ENCODE results near the gene RTN1. TPM values are rescaled to one million over a fixed set of nuclear protein-coding genes. Genes with fewer than 3 reads are reported as not detected.

RTN1 gene
- total RNA-seq, 1 donor from 2014 or later, result 3.7 TPM

DNA sequence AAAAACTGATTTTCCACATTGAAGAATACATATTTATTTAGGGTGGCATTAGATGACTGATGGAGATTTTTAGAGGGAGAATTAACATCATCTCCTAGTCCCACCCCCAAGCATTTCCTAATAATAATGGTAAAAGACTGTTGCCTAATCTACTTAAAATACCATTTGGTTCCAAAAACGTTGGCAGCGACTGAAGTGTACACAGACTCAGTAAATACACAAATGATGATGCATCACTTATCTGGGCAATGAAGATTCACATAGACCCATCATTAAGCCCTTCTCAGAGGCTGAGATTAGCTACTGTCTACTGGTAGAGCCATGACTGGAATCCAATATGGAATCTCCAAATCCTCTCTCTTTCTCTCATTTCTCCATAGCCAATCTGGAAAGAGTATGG is 18.2 kb downstream of the RTN1 start:
- no peak for DNase-seq (ENCODE audit: extremely low read depth, low read depth, low spot score)

DNA sequence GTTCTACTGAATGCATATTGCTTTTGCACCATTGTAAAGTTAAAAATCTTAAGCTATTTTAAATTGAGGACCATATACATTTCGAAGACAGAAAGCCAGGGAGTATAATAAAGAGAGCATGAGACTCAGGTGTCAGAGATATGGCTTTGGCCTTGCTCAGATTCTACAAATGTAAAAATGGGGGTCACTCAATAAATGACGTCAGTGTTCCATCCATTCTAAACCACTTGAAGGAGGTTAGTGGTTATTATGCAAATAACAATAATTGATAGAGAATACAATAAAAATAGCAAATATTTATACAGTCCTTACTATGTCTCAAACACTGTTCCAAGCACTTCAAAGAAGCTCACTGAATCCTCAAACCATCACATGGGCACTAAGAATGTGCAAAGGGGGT is 20.1 kb downstream of the RTN1 start:
- DNase-seq (ENCODE audit: extremely low read depth, low read depth, low spot score), result no peak

DNA sequence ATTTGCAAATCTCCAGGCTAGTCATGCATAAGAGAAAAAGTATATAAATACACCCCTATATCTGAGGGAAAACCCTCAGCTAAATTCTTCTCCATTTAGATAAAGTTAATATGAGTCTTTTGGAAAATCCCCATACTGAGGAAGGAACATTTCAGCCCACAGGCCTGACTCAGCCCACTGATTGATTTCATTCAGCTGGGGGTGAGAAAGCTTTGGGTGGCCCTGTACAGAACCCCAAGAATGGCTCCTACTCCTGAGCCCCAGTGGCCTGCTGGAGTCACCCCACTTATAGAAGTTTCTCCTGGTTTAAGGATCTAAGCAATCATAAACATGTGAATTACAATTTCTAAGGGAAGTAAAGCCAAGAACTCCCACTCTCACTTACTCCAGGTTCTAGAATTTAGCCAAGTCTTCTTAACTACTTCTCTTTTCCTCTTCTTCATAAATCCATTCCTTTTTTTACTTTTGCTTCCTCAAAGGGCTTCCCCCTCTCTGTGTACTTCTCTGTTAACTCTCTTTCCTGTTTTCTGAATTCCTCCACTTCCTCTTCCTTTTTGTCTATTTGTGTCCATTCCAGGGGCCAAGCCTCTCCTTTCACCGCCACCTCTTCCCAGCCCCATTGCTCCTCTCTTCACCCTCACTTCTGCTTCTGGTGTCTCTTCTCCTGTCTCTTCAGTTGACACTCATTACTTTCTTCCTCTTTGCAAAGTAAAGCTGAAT is 21.0 kb downstream of the RTN1 start:
- DNase-seq (ENCODE audit: extremely low read depth, low read depth, low spot score), result no peak

DNA sequence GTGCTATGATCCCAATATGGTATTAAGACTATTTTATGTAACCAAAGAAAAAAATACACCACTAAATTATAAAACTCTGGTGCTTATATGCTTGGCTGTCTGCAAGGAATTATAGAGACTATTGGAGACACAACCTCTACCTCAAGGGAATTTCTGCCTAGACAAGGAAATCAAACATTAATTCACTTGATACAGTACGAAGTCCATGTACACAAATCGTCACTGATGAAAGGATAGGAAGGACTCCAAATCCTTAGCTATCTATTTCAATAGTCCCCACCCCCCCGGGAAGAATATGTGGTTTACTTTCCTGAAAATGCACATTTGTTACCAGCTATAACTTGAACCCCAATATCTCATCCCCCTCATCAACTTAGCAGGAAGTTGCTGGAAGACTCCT is 21.9 kb downstream of the RTN1 start:
- no peak for DNase-seq (ENCODE audit: extremely low read depth, low read depth, low spot score)

DNA sequence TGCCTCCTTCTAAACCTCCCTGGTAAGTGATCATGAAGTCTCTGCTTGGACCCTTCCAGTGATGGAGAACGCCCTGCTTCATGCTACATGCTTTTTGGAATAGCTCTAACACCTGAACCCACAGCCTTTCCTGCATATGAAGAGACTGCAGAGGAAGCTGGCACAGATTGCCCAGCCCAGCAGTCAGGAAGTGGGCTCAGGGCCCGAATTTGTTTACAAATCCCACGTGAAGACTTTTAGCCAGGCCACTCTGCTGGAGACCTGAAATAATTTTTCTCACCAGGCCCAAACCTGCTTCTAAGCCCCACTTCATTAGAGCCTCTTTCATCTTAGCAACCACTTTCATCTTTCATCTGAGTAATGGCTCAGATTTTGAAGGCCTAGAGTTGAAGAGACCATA is 22.9 kb downstream of the RTN1 start:
- no peak for DNase-seq (ENCODE audit: extremely low read depth, low read depth, low spot score)

- DNase-seq (ENCODE audit: extremely low read depth, low read depth, low spot score), result no peak
These were observed 24.0 kb downstream of the RTN1 start for GRCh38 chr14:59846595-59846994.

- DNase-seq (ENCODE audit: extremely low read depth, low read depth, low spot score), result no peak
These were observed 25.3 kb downstream of the RTN1 start for GRCh38 chr14:59845245-59845644.

DNA sequence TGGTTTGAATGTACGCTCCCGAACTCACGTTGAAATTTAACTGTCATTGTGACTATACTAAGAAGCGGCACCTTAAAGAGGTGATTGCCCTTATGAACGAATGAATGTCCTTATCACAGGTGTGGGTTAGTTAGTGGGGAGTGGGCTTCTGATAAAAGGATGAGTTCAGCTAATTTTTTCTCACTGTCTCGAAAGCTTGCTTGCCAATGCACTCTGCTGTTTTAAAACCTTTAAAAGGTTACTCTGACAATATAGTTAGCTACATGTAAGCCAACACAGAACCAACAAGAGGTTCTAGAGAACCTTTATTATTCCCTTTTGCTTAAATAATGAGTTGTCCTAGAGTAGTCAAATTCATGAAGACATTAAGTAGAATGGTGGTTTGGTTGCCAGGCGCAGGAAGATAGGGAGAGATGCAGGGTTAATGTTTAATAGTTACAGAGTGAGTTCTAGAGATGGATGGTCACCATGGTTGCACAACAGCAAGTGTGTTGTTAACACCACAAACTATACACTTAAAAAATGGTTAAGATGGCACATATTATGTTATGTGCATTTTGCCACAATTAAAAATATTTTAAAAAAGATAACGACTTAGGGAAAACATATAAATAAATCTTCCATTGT is 26.3 kb downstream of the RTN1 start:
- no peak for DNase-seq (ENCODE audit: extremely low read depth, low read depth, low spot score)

DNA sequence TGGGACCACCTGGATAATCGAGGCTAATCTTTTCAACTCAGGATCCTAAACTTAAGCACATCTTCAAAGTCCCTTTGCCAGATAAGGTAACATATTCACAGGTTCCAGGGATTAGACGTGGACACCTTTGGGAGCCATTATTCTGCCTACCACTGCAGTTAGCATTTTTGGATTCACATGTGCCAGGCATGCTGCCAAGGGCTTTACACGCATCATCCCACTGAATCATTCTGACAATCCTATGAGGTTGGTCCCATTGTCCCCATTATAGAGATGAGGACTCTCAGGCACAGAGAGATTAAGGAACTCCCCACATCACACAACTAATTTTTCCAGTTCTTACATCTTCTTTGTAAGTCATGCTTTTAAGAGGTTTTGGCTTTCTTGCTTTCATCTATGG is 34.5 kb downstream of the RTN1 start:
- no peak for DNase-seq (ENCODE audit: extremely low read depth, low read depth, low spot score)

DNA sequence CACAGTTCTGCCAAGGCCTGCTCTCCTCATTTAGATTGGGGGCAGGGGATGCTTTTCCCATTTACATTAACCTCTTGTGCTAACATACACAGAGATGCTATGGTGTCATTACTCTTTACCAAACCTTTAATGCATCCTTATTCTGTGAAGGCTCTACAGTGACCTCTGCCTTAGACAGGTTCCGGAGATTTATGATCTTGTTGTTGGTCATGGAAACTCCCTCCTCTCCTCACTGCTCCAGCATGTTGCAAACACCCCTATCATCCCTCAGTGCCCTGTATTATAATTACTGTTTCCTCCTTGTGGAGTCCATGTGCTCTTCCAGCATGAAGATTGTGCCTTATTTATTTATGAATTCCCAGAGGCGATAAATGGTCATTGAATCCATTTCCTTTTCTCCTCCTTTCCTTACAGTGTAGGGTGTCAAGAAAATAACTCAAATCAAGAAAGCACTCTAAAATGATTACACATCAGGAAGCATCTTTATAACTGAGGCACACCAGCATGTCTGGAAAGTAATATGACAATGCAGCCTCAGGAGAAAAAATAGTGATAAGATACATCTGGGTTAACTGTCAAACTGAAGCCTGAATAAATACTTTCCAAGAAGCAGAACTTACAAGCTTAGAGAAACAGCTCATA is 37.8 kb downstream of the RTN1 start:
- DNase-seq (ENCODE audit: extremely low read depth, low read depth, low spot score), result no peak

DNA sequence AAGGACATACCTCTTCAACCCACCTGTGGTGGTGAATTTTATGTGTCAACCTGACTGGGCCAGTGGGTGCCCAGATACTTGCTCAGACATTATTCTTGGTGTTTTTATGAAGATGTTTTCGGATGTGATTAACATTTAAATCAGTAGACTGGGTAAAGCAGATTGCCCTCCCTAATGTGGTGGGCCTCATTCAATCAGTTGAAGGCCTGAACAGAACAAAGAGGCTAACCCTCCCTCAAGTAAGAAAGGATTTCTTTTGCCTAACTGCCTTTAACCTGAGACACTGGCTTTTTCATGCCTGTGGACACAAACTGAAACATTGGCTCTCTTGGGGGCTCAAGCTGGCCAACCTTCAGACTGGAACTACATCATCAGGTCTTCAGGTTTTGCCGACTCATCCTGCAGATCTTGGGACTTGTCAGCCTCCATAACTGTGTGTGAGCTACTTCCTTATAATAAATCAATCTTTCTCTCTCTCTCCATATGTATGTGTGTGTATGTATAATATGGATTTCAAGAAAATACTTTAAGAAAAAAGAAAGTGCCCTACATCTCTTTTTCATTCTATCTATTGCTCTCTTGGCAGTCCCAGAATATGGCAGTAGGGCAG is 39.4 kb downstream of the RTN1 start:
- DNase-seq (ENCODE audit: extremely low read depth, low read depth, low spot score), result no peak

DNA sequence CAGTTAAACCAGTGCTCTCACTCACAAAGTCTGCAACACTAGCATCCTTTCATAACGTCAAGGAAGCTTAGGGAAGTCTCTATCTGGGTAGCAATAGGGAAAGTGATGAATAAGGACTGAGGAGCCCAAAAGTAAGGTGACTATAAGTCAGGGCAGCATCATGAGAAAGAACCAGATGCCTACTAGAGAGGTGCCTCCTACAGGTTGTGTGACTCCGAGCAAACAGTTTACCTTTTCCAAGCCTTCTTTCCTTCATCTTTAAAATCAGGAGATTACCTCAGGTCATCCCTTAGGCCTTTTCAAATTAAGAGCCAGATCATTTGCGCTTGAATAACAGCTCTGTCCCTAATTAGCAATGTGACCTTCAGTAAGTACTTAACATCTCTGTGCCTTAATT is 40.2 kb downstream of the RTN1 start:
- no peak for DNase-seq (ENCODE audit: extremely low read depth, low read depth, low spot score)

GRCh38 chr14:59829469-59830337 is 40.9 kb downstream of the RTN1 start:
- no peak for DNase-seq (ENCODE audit: extremely low read depth, low read depth, low spot score)

- no peak for DNase-seq (ENCODE audit: extremely low read depth, low read depth, low spot score)
These were observed 42.3 kb downstream of the RTN1 start for GRCh38 chr14:59828276-59828675.

GRCh38 chr14:59827401-59827800 is 43.2 kb downstream of the RTN1 start:
- DNase-seq (ENCODE audit: extremely low read depth, low read depth, low spot score), result no peak

DNA sequence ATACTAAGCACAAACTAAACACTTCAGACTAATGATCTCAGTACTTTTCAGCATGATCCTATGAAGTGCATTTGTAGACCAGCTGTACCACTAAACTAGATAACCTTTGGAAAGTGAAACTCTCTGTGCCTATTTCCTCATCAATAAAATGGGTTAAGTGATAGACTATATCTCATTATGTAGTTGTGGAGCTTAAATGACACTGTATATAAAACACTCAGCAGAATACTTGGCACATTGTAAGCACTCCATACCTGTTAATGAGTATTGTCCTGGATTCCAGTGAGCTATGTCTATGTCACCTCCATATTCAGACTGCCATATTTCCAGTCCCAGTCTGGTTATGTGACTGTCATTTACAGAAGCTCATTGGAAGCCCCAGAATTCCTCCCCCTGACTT is 44.4 kb downstream of the RTN1 start:
- no peak for DNase-seq (ENCODE audit: extremely low read depth, low read depth, low spot score)

DNA sequence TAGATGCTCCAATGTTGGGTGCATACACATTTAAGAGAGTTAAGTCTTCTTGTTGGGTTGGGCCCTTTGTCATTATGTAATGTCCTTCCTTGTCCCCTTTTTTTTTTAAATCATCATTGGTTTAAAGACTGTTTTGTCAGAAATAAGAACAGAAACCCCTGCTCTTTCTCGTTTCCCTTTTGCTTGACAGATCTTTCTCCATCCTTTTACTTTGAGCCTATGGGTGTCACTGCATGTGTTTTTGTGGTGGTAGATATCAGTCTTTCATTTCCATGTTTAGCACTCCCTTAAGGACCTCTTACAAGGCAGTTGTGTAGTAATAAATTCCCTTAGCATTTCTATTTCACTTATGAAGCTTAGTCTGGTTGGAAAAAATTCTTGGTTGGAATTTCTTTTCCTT is 47.4 kb downstream of the RTN1 start:
- no peak for DNase-seq (ENCODE audit: extremely low read depth, low read depth, low spot score)

DNA sequence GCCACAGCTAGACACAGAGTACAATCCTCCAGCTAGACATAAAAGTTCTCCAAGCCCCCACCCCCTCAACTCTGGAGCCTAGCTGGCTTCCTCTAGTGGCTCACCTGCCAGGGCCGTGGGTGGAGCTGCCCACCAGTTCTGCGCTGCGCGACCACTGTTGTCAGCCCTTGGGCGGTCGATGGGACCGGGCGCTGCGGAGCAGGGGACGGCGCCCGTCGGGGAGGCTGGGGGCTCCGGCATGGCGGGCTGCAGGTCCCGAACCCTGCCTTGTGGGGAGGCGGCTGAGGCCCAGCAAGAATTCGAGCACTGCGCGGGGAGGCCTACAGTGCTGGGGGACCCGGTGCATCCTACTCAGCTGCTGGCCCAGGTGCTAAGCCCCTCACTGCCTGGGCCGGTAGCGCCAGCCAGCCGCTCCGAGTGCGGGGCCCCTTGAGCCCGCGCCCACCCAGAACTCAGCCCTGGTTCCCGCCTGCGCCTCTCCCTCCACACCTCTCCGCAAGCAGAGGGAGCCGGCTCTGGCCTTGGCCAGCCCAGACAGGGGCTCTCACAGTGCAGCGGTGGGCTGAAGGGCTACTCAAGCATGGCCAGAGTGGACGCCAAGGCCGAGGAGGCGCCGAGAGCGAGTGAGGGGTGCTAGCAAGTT is 51.0 kb downstream of the RTN1 start:
- no peak for DNase-seq (ENCODE audit: extremely low read depth, low read depth, low spot score)

GRCh38 chr14:59816941-59817340 is 53.6 kb downstream of the RTN1 start:
- no peak for DNase-seq (ENCODE audit: extremely low read depth, low read depth, low spot score)

DNA sequence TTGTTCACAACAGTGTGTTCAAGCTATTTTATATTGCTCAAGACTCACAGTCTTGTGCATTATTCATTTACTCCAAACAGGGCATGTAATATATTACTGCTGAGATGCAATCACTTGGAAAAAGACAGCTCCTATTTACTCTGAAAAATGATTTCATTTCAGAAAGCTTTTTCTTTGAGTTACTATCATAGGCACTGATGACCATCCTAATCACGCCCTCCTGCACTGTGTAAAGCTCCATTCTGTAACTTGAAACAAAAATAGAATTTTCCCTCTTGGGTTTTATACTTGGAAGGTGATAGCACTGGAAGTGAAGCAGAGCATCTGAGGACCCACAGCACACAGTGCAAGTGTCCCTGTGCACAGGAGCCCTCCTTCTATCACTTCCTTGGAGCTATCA is 55.6 kb downstream of the RTN1 start:
- DNase-seq (ENCODE audit: extremely low read depth, low read depth, low spot score), result no peak

All from glomerular endothelial cell (primary cell).